HCT116 (cell line): ENCODE measurements around the gene CPNE5. TPM values are rescaled to one million over a fixed set of nuclear protein-coding genes. Genes with fewer than 3 reads are reported as not detected.

ENCODE experiments used
- ATAC-seq: fragments of 200-7000 bp; cut with Tn5 transposase; 2 replicates; pipeline ENCODE4 v1.9.1; 2020; ENCODE audit warnings: mild to moderate bottlenecking, moderate library complexity
- BruUV-seq: library from RNA; stranded (reverse); fragments of 400-500 nt; replicated peaks from 2 replicates; lab custom pipeline; 2021; lab: Mats Ljungman, UMichigan
- CTCF ChIA-PET: fragments of 300-600 bp; sonication (Branson Sonifier 250); formaldehyde crosslinking; loops from one replicate; lab custom pipeline; 2021; ENCODE audit warnings: antibody characterized with exemption; lab: Charles Lee
- POLR2A ChIA-PET: fragments of 300-600, 350-600 bp; sonication (Branson Sonifier 250); formaldehyde crosslinking; loops from one replicate; lab custom pipeline; 2021; ENCODE audit warnings: antibody characterized with exemption; lab: Charles Lee
- RAD21 ChIA-PET, 2 experiments: fragments of 300-600 bp; sonication (Branson Sonifier 250); formaldehyde crosslinking; loops; one replicate each; lab custom pipeline; 2023; ENCODE audit warnings: low total read pairs in 2 of 2; ENCODE audit not compliant: uncharacterized antibody in 2 of 2, unreplicated experiment in 2 of 2, low non-redundant PET in 1 of 2; lab: Charles Lee
- DNase-seq: peaks from one replicate; pipeline ENCODE4 v3.0.0-alpha.2; 2010; ENCODE audit warnings: low read depth, low spot score
- H2AFZ ChIP-seq: fragments of 200-600 bp; shearing (Covaris generic), sonication (generic); 2 replicates; pipeline ENCODE4 v1.6.1; 2017; ENCODE audit warnings: low read depth, mixed run types, mixed read lengths, antibody characterized with exemption, low read length; ENCODE audit not compliant: poor library complexity, severe bottlenecking
- H3K27ac ChIP-seq: 2 replicates; pipeline ENCODE4 v1.5.1; 2012; ENCODE audit warnings: low read depth, low read length
- H3K27me3 ChIP-seq: fragments of 200-600 bp; sonication (generic); 2 replicates; pipeline ENCODE4 v1.6.1; 2016; ENCODE audit warnings: mixed run types, low read length, mixed read lengths; ENCODE audit not compliant: insufficient read depth
- H3K36me3 ChIP-seq, 2 experiments: fragments of 200-500 bp in 1 of 2; fragments of 200-600 bp in 1 of 2; sonication (Bioruptor generic) in 1 of 2; sonication (generic) in 1 of 2; 2 replicates each; pipeline versions ENCODE4 v1.5.1 to v1.6.1; 2014 to 2016; ENCODE audit warnings: low read length in 2 of 2, inconsistent platforms in 1 of 2, mixed read lengths in 1 of 2, mixed run types in 1 of 2; ENCODE audit not compliant: insufficient read depth in 2 of 2, control insufficient read depth in 1 of 2
- H3K4me1 ChIP-seq, 2 experiments: fragments of 200-600 bp in 1 of 2; sonication (generic) in 1 of 2; 2 replicates each; pipeline versions ENCODE4 v1.5.1 to v1.6.1; 2012 to 2017; ENCODE audit warnings: low read length in 2 of 2, inconsistent platforms in 1 of 2, mild to moderate bottlenecking in 1 of 2, mixed read lengths in 1 of 2, mixed run types in 1 of 2, moderate library complexity in 1 of 2; ENCODE audit not compliant: insufficient read depth in 2 of 2, control insufficient read depth in 1 of 2
- H3K4me2 ChIP-seq: fragments of 200-600 bp; sonication (generic); 2 replicates; pipeline ENCODE4 v1.6.1; 2017; ENCODE audit warnings: mixed run types, low read length, mixed read lengths
- H3K4me3 ChIP-seq, 2 experiments: fragments of 200-600 bp in 1 of 2; sonication (generic) in 1 of 2; replicated peaks in 1 of 2; 2 replicates each; pipeline ENCODE4 v1.5.1; 2011 to 2016; ENCODE audit warnings: low read length in 2 of 2, control low read depth in 1 of 2, low read depth in 1 of 2, mild to moderate bottlenecking in 1 of 2, mixed read lengths in 1 of 2, mixed run types in 1 of 2
- H3K79me2 ChIP-seq: fragments of 200-600 bp; sonication (generic); 2 replicates; pipeline ENCODE4 v1.6.1; 2017; ENCODE audit warnings: mild to moderate bottlenecking, mixed run types, low read length, moderate library complexity, mixed read lengths; ENCODE audit not compliant: insufficient read depth
- H3K9ac ChIP-seq: fragments of 200-600 bp; sonication (generic); 2 replicates; pipeline ENCODE4 v1.6.1; 2016; ENCODE audit warnings: low read length, mixed read lengths
- H3K9me2 ChIP-seq: fragments of 200-600 bp; sonication (generic), shearing (Covaris generic); 2 replicates; pipeline ENCODE4 v1.6.1; 2017; ENCODE audit warnings: mixed run types, mild to moderate bottlenecking, moderate library complexity; ENCODE audit not compliant: insufficient read depth
- H3K9me3 ChIP-seq, 2 experiments: fragments of 200-500 bp in 1 of 2; fragments of 200-600 bp in 1 of 2; sonication (Bioruptor generic) in 1 of 2; sonication (generic) in 1 of 2; 2 replicates each; pipeline ENCODE4 v1.6.1; 2014 to 2017; ENCODE audit warnings: low read length in 2 of 2, mixed read lengths in 2 of 2, inconsistent platforms in 1 of 2, low read depth in 1 of 2, mild to moderate bottlenecking in 1 of 2, mixed run types in 1 of 2, moderate library complexity in 1 of 2; ENCODE audit not compliant: control insufficient read depth in 1 of 2, insufficient read depth in 1 of 2
- H4K20me1 ChIP-seq: fragments of 200-600 bp; sonication (generic), shearing (Covaris generic); 2 replicates; pipeline ENCODE4 v1.6.1; 2017; ENCODE audit warnings: mixed run types, mild to moderate bottlenecking, moderate library complexity; ENCODE audit not compliant: insufficient read depth
- CBX3 ChIP-seq: IDR thresholded peaks from 2 replicates; pipeline ENCODE4 v1.6.1; 2012; ENCODE audit warnings: low read depth
- EGR1 ChIP-seq: IDR thresholded peaks from 2 replicates; pipeline ENCODE4 v1.6.1; 2012; ENCODE audit warnings: low read depth
- ELF1 ChIP-seq: IDR thresholded peaks from 2 replicates; pipeline ENCODE4 v1.6.1; 2012; ENCODE audit warnings: low read depth, borderline replicate concordance
- EZH2phosphoT487 ChIP-seq: fragments of 200-600 bp; IDR thresholded peaks from 2 replicates; pipeline ENCODE4 v1.6.1; 2018; ENCODE audit warnings: antibody characterized with exemption, borderline replicate concordance
- JUND ChIP-seq: IDR thresholded peaks from 2 replicates; pipeline ENCODE4 v1.6.1; 2012
- MAX ChIP-seq: IDR thresholded peaks from 2 replicates; pipeline ENCODE4 v1.6.1; 2012
- POLR2A ChIP-seq: IDR thresholded peaks from 2 replicates; pipeline ENCODE4 v1.7.0; 2011; ENCODE audit warnings: borderline replicate concordance; ENCODE audit not compliant: insufficient read depth, insufficient read length; ENCODE audit errors: extremely low read depth
- SIN3A ChIP-seq: IDR thresholded peaks from 2 replicates; pipeline ENCODE4 v1.6.1; 2012; ENCODE audit warnings: low read depth
- SP1 ChIP-seq: IDR thresholded peaks from 2 replicates; pipeline ENCODE4 v1.6.1; 2012; ENCODE audit warnings: low read depth
- SRF ChIP-seq: IDR thresholded peaks from 2 replicates; pipeline ENCODE4 v1.6.1; 2012; ENCODE audit warnings: low read depth
- ZBTB33 ChIP-seq: IDR thresholded peaks from 2 replicates; pipeline ENCODE4 v1.6.1; 2011; ENCODE audit warnings: mild to moderate bottlenecking, low read length, moderate library complexity; ENCODE audit not compliant: insufficient replicate concordance; ENCODE audit errors: extremely low read depth
- ZFX ChIP-seq: fragments of 450-650 bp; IDR thresholded peaks from 2 replicates; pipeline ENCODE4 v1.6.1; 2017
- intact Hi-C: fragments of 100-400 bp; cut with micrococcal nuclease; formaldehyde crosslinking; loops from 2 replicates; pipeline ENCODE4 v1.10.0; 2022
- total RNA-seq: library from RNA; stranded (reverse); gene quantifications from one replicate; pipeline ENCODE4 v1.2.1, GENCODE V29; 2021; ENCODE audit not compliant: unreplicated experiment
- TF ChIP-seq, protein P1 (sequence below), 3 experiments: fragments of 200-600 bp in 1 of 3; sonication (generic) in 1 of 3; IDR thresholded peaks in 2 of 3; conservative IDR thresholded peaks in 1 of 3; 2 replicates each; pipeline ENCODE4 v1.5.1; 2012 to 2017; ENCODE audit warnings: low read depth in 2 of 3, low read length in 2 of 3, antibody characterized with exemption in 1 of 3, borderline replicate concordance in 1 of 3, control low read depth in 1 of 3, mild to moderate bottlenecking in 1 of 3, mixed read lengths in 1 of 3, mixed run types in 1 of 3, moderate library complexity in 1 of 3; ENCODE audit not compliant: insufficient read depth in 1 of 3
- TF ChIP-seq, protein P2 (sequence below): IDR thresholded peaks from 2 replicates; pipeline ENCODE4 v1.6.1; 2012; ENCODE audit warnings: low read depth

The CPNE5 gene
- total RNA-seq, 1 experiment from 2014 or later = not detected

DNA sequence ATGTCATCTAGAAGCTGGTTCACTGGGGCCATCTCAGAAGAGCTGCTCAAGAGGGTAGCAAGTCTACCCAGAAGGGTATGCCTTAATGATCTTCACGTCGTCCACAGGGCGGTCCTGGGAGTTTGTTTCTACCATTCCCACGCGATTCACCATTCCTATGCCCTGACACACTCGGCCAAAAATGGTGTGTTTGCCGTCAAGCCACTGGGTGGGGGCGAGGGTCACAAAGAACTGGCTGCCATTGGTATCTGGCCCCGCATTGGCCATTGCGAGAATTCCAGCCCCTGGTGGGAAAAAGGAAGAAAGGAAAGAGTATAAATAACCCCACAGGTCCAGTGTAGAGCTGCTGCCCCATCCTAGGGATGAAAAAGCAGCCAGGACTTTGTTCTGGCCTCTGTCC, 16.5 kb upstream of the CPNE5 start:
- H3K4me1 ChIP-seq = no peaks in the 10 kb centered on the region
- H3K9me2 ChIP-seq = no peaks in the 10 kb centered on the region
- H3K9ac ChIP-seq = no peak overlapping the region
- intact Hi-C loops = no loop called here
- ATAC-seq (no peak), DNase-seq (no peak)
- ChIA-PET RAD21 (no interaction called here), POLR2A (no interaction called here), CTCF (no interaction called here)
- H2AFZ ChIP-seq = no peak overlapping the region
- no peak overlapping the region for H3K27ac ChIP-seq
- no peak overlapping the region for H3K4me2 ChIP-seq
- H4K20me1 ChIP-seq = no peaks in the 10 kb centered on the region
- no TSS peak for BruUV-seq
- H3K4me3 ChIP-seq = no peak overlapping the region
- no peak for TF ChIP-seq EZH2phosphoT487
- TF ChIP-seq, protein P1, sequence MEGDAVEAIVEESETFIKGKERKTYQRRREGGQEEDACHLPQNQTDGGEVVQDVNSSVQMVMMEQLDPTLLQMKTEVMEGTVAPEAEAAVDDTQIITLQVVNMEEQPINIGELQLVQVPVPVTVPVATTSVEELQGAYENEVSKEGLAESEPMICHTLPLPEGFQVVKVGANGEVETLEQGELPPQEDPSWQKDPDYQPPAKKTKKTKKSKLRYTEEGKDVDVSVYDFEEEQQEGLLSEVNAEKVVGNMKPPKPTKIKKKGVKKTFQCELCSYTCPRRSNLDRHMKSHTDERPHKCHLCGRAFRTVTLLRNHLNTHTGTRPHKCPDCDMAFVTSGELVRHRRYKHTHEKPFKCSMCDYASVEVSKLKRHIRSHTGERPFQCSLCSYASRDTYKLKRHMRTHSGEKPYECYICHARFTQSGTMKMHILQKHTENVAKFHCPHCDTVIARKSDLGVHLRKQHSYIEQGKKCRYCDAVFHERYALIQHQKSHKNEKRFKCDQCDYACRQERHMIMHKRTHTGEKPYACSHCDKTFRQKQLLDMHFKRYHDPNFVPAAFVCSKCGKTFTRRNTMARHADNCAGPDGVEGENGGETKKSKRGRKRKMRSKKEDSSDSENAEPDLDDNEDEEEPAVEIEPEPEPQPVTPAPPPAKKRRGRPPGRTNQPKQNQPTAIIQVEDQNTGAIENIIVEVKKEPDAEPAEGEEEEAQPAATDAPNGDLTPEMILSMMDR (IDR thresholded peaks at IDR 0.05 in 2 of 3, conservative IDR thresholded peaks at IDR 0.05 in 1 of 3; ENCODE audit: borderline replicate concordance in 1 of 3, insufficient read depth in 1 of 3, low read depth in 2 of 3, low read length in 2 of 3) = no peak
- TF ChIP-seq ZFX = no peak
- TF ChIP-seq SIN3A = no peak
- TF ChIP-seq, protein P2, sequence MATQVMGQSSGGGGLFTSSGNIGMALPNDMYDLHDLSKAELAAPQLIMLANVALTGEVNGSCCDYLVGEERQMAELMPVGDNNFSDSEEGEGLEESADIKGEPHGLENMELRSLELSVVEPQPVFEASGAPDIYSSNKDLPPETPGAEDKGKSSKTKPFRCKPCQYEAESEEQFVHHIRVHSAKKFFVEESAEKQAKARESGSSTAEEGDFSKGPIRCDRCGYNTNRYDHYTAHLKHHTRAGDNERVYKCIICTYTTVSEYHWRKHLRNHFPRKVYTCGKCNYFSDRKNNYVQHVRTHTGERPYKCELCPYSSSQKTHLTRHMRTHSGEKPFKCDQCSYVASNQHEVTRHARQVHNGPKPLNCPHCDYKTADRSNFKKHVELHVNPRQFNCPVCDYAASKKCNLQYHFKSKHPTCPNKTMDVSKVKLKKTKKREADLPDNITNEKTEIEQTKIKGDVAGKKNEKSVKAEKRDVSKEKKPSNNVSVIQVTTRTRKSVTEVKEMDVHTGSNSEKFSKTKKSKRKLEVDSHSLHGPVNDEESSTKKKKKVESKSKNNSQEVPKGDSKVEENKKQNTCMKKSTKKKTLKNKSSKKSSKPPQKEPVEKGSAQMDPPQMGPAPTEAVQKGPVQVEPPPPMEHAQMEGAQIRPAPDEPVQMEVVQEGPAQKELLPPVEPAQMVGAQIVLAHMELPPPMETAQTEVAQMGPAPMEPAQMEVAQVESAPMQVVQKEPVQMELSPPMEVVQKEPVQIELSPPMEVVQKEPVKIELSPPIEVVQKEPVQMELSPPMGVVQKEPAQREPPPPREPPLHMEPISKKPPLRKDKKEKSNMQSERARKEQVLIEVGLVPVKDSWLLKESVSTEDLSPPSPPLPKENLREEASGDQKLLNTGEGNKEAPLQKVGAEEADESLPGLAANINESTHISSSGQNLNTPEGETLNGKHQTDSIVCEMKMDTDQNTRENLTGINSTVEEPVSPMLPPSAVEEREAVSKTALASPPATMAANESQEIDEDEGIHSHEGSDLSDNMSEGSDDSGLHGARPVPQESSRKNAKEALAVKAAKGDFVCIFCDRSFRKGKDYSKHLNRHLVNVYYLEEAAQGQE = no peak
- TF ChIP-seq EGR1 = no peak
- no peak for TF ChIP-seq CBX3
- TF ChIP-seq JUND = no peak
- no peak for TF ChIP-seq SP1
- no peak for TF ChIP-seq SRF
- TF ChIP-seq POLR2A = no peak
- no peak for TF ChIP-seq MAX
- no peak for TF ChIP-seq ZBTB33
- no peak for TF ChIP-seq ELF1
- H3K27me3 ChIP-seq = no peaks in the 10 kb centered on the region
- peaks cover 29% of the 10 kb centered on the region; the same call in 1 of the 2 replicates for H3K79me2 ChIP-seq
- H3K36me3 ChIP-seq = peaks cover 5 to 16% of the 10 kb centered on the region in 2 experiments; a peak in 3 of 4 replicates
- H3K9me3 ChIP-seq = no peaks in the 10 kb centered on the region
